ENCODE data around the gene CCDC74A. TPM values are rescaled to one million over a fixed set of nuclear protein-coding genes. Genes with fewer than 3 reads are reported as not detected.
"Not testable (repeated sequence)": the region's sequence is repeated elsewhere in the genome, so short reads cannot be mapped to it uniquely, and the experiment has no call there.

Gene CCDC74A
- total RNA-seq, 2 experiments from 2014 or later: 10.2 to 10.4 TPM

GRCh38 chr2:131514408-131515166 is 13.1 kb upstream of the CCDC74A start:
- H3K27me3 Mint-ChIP-seq; H3K9me3 Mint-ChIP-seq; H3K4me3 Mint-ChIP-seq; intact Hi-C loops (cut with micrococcal nuclease); ATAC-seq; CTCF ChIA-PET; DNase-seq; H3K4me1 Mint-ChIP-seq (ENCODE audit: low read depth): not testable (repeated sequence)
- H3K27ac Mint-ChIP-seq: peak overlapping the region; percentile 67
- POLR2A ChIA-PET: interaction anchor here (2.4 kb wide), 1 partner anchor 22 kb away, joined by 5 read pairs; the partner anchor contains the start of gene MZT2A
- peaks cover 10% of the 10 kb centered on the region for H3K36me3 Mint-ChIP-seq (ENCODE audit: low read depth)

GRCh38 chr2:131515235-131515634 is 12.5 kb upstream of the CCDC74A start:
- H3K4me1 Mint-ChIP-seq (ENCODE audit: low read depth); DNase-seq; intact Hi-C loops (cut with micrococcal nuclease); ATAC-seq; CTCF ChIA-PET; H3K27me3 Mint-ChIP-seq; H3K9me3 Mint-ChIP-seq; H3K4me3 Mint-ChIP-seq: not testable (repeated sequence)
- Mint-ChIP-seq H3K27ac (peak overlapping the region; percentile 20), H3K36me3 (ENCODE audit: low read depth) (peaks cover 15% of the 10 kb centered on the region)
- POLR2A ChIA-PET: interaction anchor here (2.4 kb wide), 1 partner anchor 22 kb away, joined by 5 read pairs; the partner anchor contains the start of gene MZT2A

- intact Hi-C loops (cut with micrococcal nuclease): no loop called here
- peak; percentile 5 for ATAC-seq
- no peak for DNase-seq
- no peaks in the 10 kb centered on the region for H3K9me3 Mint-ChIP-seq
- peaks cover 16% of the 10 kb centered on the region for H3K36me3 Mint-ChIP-seq (ENCODE audit: low read depth)
- no peak for TF ChIP-seq CTCF (IDR thresholded peaks at IDR 0.05)
- H3K27me3 Mint-ChIP-seq: no peaks in the 10 kb centered on the region
- ChIA-PET CTCF (no interaction called here), POLR2A (no interaction called here)
- H3K4me1 Mint-ChIP-seq (ENCODE audit: low read depth): peaks cover 6% of the 10 kb centered on the region
- H3K27ac Mint-ChIP-seq: no peak overlapping the region
- no peak overlapping the region for H3K4me3 Mint-ChIP-seq
Observed at GRCh38 chr2:131516011-131516410, 11.7 kb upstream of the CCDC74A start.

GRCh38 chr2:131516621-131517020 is 11.1 kb upstream of the CCDC74A start:
- H3K4me1 Mint-ChIP-seq (ENCODE audit: low read depth); POLR2A ChIA-PET; DNase-seq; H3K4me3 Mint-ChIP-seq; H3K9me3 Mint-ChIP-seq; H3K27me3 Mint-ChIP-seq; intact Hi-C loops (cut with micrococcal nuclease); ATAC-seq; H3K27ac Mint-ChIP-seq; CTCF ChIA-PET: not testable (repeated sequence)
- peaks cover 16% of the 10 kb centered on the region for H3K36me3 Mint-ChIP-seq (ENCODE audit: low read depth)

- Mint-ChIP-seq H3K4me3 (no peak overlapping the region), H3K9me3 (no peaks in the 10 kb centered on the region), H3K36me3 (ENCODE audit: low read depth) (peaks cover 18% of the 10 kb centered on the region), H3K4me1 (ENCODE audit: low read depth) (peaks cover 6% of the 10 kb centered on the region), H3K27me3 (no peaks in the 10 kb centered on the region), H3K27ac (no peak overlapping the region)
- intact Hi-C loops (cut with micrococcal nuclease): no loop called here
- TF ChIP-seq CTCF (IDR thresholded peaks at IDR 0.05): no peak
- DNase-seq: no peak
- ATAC-seq: no peak
- ChIA-PET CTCF (no interaction called here), POLR2A (no interaction called here)
Observed at GRCh38 chr2:131517106-131517831, 10.4 kb upstream of the CCDC74A start.

- intact Hi-C loops (cut with micrococcal nuclease); ATAC-seq; H3K4me3 Mint-ChIP-seq; H3K27me3 Mint-ChIP-seq; CTCF ChIA-PET; POLR2A ChIA-PET; H3K27ac Mint-ChIP-seq; H3K9me3 Mint-ChIP-seq; H3K4me1 Mint-ChIP-seq (ENCODE audit: low read depth); DNase-seq: not testable (repeated sequence)
- peaks cover 20% of the 10 kb centered on the region for H3K36me3 Mint-ChIP-seq (ENCODE audit: low read depth)
Observed at GRCh38 chr2:131517856-131518255, 9.8 kb upstream of the CCDC74A start.

- H3K27me3 Mint-ChIP-seq; intact Hi-C loops (cut with micrococcal nuclease); POLR2A ChIA-PET; H3K27ac Mint-ChIP-seq; H3K4me1 Mint-ChIP-seq (ENCODE audit: low read depth); DNase-seq; CTCF ChIA-PET; H3K4me3 Mint-ChIP-seq; H3K9me3 Mint-ChIP-seq; ATAC-seq: not testable (repeated sequence)
- peaks cover 20% of the 10 kb centered on the region for H3K36me3 Mint-ChIP-seq (ENCODE audit: low read depth)
Observed at GRCh38 chr2:131518531-131518930, 9.2 kb upstream of the CCDC74A start.
